Left ventricle myocardium inferior (tissue), 1 donor: Measurements from ENCODE around the gene ZBED5. TPM values are rescaled to one million over a fixed set of nuclear protein-coding genes. Genes with fewer than 3 reads are reported as not detected.
"Not testable (repeated sequence)": the region's sequence is repeated elsewhere in the genome, so short reads cannot be mapped to it uniquely, and the experiment has no call there.

ENCODE experiments used
- DNase-seq: peaks from one replicate; pipeline ENCODE4 v3.0.0-alpha.2; 2020
- H3K27ac ChIP-seq: fragments of 200-600 bp; replicated peaks from 2 replicates; pipeline ENCODE4 v1.8.0; 2021
- H3K27me3 ChIP-seq: fragments of 200-600 bp; 2 replicates; pipeline ENCODE4 v1.8.0; 2021; ENCODE audit warnings: low read depth
- H3K36me3 ChIP-seq: fragments of 200-600 bp; 2 replicates; pipeline ENCODE4 v1.8.0; 2021
- H3K4me1 ChIP-seq: fragments of 200-600 bp; 2 replicates; pipeline ENCODE4 v1.8.0; 2021
- H3K4me3 ChIP-seq: fragments of 200-600 bp; 2 replicates; pipeline ENCODE4 v1.8.0; 2021; ENCODE audit warnings: mild to moderate bottlenecking, moderate library complexity
- H3K9me3 ChIP-seq: fragments of 200-600 bp; replicated peaks from 2 replicates; pipeline ENCODE4 v1.8.0; 2021
- intact Hi-C: fragments of 100-400 bp; cut with micrococcal nuclease; formaldehyde crosslinking; loops from one replicate; pipeline ENCODE4 v1.11.0; 2022
- total RNA-seq: library from RNA; stranded (reverse); fragmentation: NEBNext Ultra II Directional; extraction: Animal tissue kit (Norgen Biotek cat#: 25700); gene quantifications from one replicate; pipeline ENCODE4 v1.2.1, GENCODE V29; 2021
- TF ChIP-seq, protein P1 (sequence below): fragments of 200-600 bp; IDR thresholded peaks from 2 replicates; pipeline ENCODE4 v1.8.0; 2021; ENCODE audit warnings: antibody characterized with exemption, mild to moderate bottlenecking, borderline replicate concordance
- donor health status: DM: no; HTN: yes; CAD: no; lungs with severe emphysema.

The ZBED5 gene
- total RNA-seq, 1 donor from 2014 or later: 41.6 TPM

DNA sequence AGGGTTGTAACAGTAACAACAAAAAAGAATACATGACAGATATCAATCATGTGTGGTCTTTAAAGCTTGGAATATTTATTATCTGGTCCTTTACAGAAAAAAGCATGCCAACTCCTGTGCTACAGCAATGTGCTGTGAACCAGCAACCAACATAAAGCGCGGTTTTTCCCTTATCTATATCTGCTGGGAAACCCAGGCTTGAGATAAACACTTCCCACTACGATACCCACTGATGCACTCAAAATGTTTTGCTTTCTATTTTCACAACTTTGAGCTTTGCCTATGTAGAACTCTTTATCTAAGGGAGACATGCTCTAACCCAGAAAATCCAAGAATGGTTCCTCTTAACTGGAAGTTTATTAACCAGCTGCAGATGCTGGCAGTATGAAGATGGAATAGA, 19.0 kb downstream of the ZBED5 start:
- Histone ChIP-seq H3K27me3 (no peaks in the 10 kb centered on the region), H3K27ac (no peak overlapping the region), H3K36me3 (no peaks in the 10 kb centered on the region), H3K9me3 (no peaks in the 10 kb centered on the region), H3K4me1 (no peaks in the 10 kb centered on the region), H3K4me3 (no peak overlapping the region)
- TF ChIP-seq, protein P1, sequence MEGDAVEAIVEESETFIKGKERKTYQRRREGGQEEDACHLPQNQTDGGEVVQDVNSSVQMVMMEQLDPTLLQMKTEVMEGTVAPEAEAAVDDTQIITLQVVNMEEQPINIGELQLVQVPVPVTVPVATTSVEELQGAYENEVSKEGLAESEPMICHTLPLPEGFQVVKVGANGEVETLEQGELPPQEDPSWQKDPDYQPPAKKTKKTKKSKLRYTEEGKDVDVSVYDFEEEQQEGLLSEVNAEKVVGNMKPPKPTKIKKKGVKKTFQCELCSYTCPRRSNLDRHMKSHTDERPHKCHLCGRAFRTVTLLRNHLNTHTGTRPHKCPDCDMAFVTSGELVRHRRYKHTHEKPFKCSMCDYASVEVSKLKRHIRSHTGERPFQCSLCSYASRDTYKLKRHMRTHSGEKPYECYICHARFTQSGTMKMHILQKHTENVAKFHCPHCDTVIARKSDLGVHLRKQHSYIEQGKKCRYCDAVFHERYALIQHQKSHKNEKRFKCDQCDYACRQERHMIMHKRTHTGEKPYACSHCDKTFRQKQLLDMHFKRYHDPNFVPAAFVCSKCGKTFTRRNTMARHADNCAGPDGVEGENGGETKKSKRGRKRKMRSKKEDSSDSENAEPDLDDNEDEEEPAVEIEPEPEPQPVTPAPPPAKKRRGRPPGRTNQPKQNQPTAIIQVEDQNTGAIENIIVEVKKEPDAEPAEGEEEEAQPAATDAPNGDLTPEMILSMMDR: no peak
- intact Hi-C loops: no loop called here
- no peak for DNase-seq

DNA sequence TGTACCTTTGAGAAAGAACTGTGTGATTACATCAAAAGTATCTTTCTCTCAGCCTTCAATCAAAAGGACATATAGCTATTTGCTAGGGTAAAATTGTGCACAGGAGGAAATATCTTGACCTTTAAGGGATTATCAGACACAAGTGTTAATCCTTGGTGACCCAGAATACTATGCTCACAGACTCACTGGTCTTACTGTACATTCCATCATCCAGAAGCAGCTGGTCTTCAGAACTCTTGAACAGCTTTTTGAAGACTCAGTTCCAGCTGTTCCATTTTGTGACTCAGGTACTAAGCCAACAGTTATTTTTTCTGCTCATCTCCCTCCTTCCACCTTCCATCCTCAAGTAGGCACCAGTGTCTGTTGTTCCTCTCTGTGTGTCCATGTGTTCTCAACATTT, 19.8 kb downstream of the ZBED5 start:
- Histone ChIP-seq H3K27me3 (no peaks in the 10 kb centered on the region), H3K9me3 (no peaks in the 10 kb centered on the region), H3K36me3 (no peaks in the 10 kb centered on the region), H3K4me1 (no peaks in the 10 kb centered on the region), H3K4me3 (no peak overlapping the region), H3K27ac (no peak overlapping the region)
- DNase-seq: no peak
- intact Hi-C loops: no loop called here
- TF ChIP-seq, protein P1: no peak

DNA sequence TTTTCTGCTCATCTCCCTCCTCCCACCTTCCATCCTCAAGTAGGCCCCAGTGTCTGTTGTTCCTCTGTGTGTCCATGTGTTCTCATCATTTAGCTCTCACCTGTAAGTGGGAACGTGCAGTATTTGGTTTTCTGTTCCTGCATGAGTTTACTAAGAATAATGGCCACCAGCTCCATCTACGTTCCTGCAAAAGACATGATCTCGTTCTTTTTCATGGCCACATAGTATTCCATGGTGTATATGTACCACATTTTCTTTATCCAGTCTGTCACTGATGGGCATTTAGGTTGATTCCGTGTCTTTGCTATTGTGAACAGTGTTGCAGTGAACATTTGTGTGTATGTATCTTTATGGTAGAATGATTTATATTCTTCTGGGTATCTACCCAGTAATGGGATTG, 21.0 kb downstream of the ZBED5 start:
- H3K4me3 ChIP-seq, H3K27me3 ChIP-seq, H3K36me3 ChIP-seq, H3K4me1 ChIP-seq, DNase-seq, H3K27ac ChIP-seq, H3K9me3 ChIP-seq, intact Hi-C loops: not testable (repeated sequence)

DNA sequence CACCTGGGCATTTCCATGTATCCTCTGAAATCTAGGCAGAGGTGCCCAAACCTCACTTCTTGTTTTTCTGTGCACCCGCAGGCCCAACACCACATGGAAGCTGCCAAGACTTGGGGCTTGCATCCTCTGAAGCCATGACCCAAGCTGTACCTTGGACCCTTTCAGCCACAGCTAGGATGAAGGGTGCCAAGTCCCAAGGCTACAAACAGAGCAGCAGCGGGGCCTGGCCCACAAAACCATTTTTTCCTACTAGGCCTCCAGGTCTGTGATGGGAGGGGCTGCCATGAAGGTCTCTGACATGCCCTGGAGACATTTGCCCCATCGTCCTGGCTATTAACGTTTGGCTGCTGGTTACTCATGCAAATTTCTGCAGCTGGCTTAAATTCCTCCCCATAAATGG, 28.7 kb downstream of the ZBED5 start:
- DNase-seq: no peak
- Histone ChIP-seq H3K4me3 (no peak overlapping the region), H3K27me3 (no peaks in the 10 kb centered on the region), H3K27ac (no peak overlapping the region), H3K4me1 (no peaks in the 10 kb centered on the region), H3K36me3 (no peaks in the 10 kb centered on the region), H3K9me3 (no peaks in the 10 kb centered on the region)
- intact Hi-C loops: no loop called here
- TF ChIP-seq, protein P1: no peak

DNA sequence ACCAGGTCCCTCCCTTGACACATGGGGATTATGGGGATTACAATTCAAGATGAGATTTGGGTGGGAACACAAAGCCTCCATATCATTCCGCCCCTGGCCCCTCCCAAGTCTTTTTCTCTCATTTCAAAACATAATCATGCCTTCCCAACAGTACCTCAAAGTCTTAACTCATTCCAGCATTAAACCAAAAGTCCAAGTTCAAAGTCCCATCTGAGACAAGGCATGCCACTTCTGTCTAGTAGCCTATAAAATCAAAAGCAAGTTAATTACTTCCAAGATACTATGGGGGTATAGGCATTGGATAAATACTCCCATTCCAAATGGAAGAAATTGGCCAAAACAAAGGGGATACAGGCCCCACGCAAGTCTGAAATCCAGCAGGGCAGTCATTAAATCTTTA, 29.5 kb downstream of the ZBED5 start:
- Histone ChIP-seq H3K36me3 (no peaks in the 10 kb centered on the region), H3K9me3 (no peaks in the 10 kb centered on the region), H3K4me3 (no peak overlapping the region), H3K27ac (no peak overlapping the region), H3K4me1 (peaks cover 2% of the 10 kb centered on the region), H3K27me3 (no peaks in the 10 kb centered on the region)
- TF ChIP-seq, protein P1: no peak
- intact Hi-C loops: no loop called here
- DNase-seq: no peak

DNA sequence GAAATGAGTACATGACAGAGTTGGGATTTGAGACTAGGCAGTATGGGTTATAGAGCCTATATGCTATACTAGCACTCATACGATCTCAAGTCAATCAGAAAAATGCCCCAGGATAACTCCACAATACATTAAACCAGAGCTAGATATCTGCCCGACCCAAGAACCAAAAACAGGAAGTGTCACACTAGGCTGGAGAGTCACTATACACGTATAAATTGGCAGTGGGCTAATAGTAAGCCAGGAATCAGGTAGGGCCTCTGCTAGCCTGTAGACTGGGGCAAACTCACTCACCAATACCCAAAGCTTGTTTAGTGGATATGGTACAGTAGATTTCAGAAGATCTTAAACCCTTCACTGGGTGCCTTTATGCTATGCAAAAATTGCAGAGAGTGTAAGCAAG, 33.0 kb downstream of the ZBED5 start:
- H3K36me3 ChIP-seq: no peaks in the 10 kb centered on the region
- no peak overlapping the region for H3K27ac ChIP-seq
- no peak for DNase-seq
- TF ChIP-seq, protein P1: no peak
- peaks cover 6% of the 10 kb centered on the region for H3K4me1 ChIP-seq
- intact Hi-C loops: no loop called here
- no peak overlapping the region for H3K4me3 ChIP-seq
- no peaks in the 10 kb centered on the region for H3K27me3 ChIP-seq
- H3K9me3 ChIP-seq: no peaks in the 10 kb centered on the region
